Measurements from ENCODE around the gene AZGP1.
"Not testable (repeated sequence)": the region's sequence is repeated elsewhere in the genome, so short reads cannot be mapped to it uniquely, and the experiment has no call there.

The AZGP1 gene

DNA sequence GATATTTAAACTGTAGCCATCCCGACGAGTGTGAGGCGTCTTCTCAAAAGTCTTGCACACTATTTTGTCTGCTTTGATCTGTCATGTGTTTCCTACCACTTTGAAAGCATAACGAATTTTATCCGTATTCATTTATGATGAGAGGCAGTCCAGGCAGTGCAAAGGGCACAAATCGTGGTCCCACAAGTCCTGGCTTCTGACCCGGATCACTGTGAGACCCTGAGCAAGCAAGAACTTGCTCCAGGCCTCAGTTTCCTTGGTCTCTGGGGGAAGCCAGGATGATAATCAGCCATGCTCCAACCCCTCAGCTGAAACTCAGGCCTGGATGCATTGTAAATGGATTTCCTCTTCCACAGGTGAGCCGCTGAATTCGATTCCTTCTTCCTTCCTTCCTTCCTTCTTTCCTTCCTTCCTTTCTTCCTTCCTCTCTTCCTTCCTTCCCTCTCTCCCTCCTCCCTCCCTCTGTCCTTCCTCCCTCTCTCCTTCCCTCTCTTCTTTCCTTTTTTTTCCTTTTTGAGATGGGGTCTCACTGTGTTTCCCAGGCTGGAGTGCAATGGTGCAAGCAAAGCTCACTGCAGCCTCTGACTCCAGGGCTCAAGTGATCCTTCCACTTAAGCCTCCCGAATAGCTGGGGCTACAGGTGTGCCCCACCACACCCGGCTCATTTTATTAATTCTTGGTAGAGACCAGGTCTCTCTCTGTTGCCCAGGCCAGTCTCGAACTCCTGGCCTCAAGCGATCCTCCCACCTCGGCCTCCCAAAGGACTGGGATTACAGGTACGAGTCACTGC lies 21.1 kb upstream of the AZGP1 start:
- DNase-seq: no peak

DNA sequence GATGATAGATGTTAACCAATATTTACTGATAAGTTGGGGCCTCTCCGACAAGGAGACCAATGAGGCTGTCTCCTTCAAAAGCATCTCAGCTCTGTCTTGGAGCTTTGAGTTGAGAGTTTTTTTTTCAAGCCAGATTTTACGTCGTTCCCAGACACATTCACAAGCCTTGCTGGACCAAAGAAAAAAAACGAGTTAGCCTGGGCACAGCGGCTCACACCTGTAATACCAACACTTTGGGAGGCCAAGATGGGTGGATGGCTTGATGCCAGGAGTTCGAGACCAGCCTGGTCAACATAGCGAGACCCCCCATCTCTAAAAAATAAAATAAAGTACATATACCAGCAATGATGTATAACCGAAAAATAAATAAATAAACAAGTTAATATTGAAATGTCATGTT lies 19.0 kb upstream of the AZGP1 start:
- no peak for DNase-seq

DNA sequence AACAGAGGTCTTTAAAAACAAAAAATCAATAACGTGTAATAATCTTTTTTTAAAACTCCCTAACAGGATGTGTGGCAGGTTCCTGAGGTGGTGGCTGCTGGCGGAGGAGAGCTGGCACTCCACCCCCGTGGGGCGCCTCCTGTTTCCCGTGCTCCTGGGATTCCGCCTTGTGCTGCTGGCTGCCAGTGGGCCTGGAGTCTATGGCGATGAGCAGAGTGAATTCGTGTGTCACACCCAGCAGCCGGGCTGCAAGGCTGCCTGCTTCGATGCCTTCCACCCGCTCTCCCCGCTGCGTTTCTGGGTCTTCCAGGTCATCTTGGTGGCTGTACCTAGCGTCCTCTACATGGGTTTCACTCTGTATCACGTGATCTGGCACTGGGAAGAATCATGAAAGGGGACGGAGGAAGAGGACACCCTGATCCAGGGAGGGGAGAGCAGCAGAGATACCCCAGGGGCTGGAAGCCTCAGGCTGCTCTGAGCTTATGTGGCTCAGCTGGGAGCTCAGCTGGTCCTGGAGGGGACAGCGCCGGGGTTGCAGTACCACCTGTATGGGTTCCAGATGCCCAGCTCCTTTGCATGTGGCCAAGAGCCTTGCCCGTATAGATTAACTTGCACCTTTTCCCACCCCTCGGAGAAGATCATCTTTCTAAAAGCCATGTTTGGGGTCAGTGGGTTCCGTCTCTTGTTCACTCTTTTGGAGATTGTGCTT lies 16.7 kb upstream of the AZGP1 start:
- DNase-seq: no peak

DNA sequence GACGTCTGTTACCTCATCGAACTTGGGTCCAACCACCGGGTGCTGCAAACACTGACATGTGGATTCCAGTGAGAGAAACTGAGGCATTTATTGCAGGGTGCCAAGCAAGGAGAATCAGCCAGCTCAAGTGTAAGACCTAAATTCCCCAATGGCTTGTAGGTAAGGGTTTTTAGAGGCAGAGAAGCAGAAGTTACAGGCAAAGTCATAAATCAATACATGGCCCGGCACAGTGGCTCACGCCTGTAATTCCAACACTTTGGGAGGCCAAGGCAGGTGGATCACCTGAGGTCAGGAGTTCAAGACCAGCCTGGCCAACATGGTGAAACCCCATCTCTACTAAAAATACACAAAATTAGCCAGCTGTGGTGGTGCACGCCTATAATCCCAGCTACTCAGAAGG lies 15.7 kb upstream of the AZGP1 start:
- DNase-seq: not testable (repeated sequence)

DNA sequence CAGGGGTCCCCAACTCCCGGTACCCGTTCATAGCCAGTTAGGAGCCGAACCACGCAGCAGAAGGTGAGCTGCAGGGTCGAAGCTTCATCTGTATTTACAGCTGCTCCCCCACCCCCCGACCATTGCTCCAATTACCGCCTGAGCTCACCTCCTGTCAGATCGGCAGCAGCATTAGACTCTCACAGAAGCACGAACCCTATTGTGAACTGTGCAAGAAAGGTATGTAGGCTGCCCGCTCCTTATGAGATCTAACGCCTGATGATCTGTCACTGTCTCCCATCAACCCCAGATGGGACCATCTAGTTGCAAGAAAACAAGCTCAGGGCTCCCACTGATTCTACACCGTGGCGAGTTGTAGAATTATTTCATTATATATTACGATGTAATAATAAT lies 14.6 kb upstream of the AZGP1 start:
- DNase-seq: no peak

DNA sequence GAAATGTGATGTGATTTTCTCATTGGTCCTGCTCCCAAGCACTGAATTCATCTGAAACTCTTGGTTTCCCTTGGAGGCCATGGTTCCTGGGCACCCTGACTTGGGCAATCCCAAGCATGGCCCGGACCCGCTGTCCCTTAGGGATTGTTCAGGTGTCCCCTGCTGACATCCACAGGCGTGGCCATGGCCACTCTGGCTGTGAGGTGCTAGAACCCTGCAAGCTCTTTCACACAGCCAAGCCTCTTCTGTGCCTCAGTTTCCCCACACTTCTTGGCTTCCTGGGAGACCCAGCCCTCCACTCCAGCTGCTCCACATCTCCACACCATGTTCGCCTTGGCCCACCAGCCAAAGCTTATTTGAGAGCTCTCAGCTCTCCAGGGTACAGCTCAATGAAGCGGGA lies 12.0 kb upstream of the AZGP1 start:
- no peak for DNase-seq

DNA sequence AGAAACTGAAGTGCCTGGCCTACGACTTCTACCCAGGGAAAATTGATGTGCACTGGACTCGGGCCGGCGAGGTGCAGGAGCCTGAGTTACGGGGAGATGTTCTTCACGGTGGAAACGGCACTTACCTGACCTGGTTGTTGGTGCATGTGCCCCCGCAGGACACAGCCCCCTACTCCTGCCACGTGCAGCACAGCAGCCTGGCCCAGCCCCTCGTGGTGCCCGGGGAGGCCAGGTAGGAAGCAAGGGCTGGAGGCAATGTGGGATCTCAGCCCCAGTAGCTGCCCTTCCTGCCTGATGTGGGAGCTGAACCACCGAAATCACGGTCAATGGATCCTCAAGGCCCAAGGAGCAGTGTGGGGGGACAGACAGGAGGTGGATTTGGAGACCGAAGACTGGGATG lies 11.5 kb upstream of the AZGP1 start:
- not testable (repeated sequence) for DNase-seq

DNA sequence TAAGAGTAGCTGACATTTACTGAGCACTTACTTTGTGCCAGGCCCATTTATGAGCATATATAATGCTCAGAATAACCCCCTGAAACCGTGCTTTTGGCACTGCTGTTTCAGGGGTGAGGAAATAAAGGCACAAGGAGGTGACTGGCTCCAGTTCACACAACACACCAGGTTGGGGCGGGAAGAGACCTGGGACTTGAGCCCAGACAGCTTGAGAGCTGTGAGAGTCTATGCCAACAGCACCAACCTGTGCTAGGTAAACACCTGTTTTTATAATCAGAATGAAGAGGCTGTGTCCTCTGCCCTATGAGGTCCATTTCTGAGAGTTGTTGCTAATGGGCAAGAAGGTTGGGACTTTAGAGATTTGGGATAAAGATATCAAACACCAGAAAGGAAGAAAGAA lies 8.8 kb upstream of the AZGP1 start:
- no peak for DNase-seq

DNA sequence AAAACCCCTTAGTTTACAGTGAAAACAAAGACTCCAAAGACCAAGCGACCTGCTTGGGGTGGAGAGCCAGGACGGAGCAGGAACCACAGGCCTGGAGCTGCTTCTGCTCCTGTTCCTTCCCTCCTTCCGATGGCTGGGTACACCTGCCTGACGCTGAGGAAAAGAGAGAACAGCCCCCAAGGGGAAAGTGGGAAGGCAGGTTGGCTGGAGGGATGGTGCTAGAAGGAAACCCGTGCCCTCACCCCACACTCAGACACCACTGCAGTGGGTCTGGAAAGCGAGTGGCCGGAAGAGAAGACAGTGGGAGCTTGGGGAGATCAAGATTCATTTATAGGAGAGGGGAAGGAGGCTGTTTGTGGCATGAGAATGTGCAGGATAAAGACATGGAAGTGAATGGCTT lies 5.2 kb upstream of the AZGP1 start:
- DNase-seq: not testable (repeated sequence)

DNA sequence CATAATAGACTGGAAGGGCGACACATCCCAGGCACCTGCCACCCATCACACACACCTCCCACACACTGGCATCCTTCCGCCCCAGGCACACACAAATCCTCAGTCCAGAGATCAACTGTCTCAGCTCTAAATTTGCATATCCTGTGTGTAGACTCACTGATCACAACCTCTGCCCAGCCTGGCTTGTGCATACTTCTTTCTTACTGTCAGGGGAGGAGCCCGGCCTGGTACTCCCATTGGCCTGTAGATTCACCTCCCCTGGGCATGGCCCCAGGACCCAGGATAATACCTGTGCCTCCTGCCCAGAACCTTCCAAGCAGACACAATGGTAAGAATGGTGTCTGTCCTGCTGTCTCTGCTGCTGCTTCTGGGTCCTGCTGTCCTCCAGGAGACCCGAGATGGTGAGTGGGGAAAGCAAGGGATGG lies 4.6 kb upstream of the AZGP1 start:
- DNase-seq: not testable (repeated sequence)

DNA sequence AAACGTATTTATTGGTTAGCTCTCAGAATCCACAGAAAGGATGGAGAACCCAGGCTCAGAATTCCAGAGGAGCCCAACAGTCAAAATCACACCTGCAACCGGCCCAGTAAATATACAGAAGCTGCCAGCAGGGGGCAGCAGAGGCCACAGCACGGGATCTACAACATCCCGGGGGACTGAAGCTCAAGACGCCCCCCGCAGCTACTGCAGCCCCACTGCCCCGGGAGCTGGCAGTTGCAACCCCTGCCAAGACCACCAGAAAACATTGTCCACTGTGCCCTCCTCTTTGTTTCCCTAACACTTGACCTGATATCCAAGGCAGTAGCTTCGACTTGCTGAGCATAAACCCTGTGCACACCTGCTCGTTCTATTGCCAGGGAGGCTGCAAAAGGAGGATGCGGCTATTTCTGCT lies 4.0 kb upstream of the AZGP1 start:
- DNase-seq: not testable (repeated sequence)

DNA sequence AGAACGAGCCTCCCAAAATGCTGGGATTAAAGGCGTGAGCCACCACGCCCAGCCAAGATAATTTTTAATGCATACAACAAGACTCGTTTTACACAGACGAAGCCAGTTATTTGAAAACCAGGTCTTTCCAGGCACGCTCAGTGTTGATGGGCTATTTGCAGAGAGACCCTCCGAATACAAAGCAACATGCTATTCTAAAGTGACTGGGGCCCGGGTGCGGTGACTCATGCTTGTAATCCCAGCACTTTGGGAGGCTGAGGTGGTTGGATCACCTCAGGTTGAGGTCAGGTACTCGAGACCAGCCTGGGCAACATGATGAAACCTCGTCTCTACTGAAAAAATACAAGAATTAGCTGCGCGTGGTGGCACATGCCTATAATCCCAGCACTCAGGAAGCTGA lies 795 bp upstream of the AZGP1 start:
- no peak for DNase-seq

DNA sequence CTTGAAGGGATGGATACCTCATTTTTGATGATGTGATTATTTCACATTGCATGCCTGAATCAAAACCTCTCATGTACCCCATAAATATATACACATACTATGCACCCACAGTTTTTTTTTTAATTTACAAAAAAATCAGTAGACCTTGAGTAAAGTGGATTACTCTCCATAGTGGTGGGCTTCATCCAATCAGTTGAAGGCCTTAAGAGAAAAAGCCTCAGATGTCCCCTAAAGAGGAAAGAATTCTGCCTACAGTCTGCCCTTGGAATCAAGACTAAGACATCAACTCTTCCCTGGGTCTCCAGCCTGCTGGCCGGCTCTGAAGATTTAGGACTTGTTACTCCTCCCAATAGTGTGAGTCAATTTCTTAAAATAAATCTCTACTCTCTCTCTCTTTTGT lies 1.1 kb downstream of the AZGP1 start:
- DNase-seq: no peak

DNA sequence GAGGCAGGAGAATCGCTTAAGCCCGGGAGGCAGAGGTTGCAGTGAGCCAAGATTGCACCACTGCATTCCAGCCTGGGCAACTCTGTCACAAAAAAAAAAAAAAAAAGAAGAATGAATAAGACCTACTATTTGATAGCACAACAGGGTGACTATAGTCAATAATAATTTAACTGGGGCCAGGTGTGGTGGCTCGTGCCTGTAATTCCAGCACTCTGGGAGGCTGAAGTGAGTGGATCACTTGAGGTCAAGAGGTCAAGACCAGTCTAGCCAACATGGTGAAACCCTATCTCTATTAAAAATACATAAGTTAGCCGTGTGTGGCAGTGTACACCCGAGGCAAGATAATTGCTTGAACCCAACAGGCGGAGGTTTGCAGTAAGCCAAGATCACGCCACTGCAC lies 2.0 kb downstream of the AZGP1 start:
- not testable (repeated sequence) for DNase-seq

DNA sequence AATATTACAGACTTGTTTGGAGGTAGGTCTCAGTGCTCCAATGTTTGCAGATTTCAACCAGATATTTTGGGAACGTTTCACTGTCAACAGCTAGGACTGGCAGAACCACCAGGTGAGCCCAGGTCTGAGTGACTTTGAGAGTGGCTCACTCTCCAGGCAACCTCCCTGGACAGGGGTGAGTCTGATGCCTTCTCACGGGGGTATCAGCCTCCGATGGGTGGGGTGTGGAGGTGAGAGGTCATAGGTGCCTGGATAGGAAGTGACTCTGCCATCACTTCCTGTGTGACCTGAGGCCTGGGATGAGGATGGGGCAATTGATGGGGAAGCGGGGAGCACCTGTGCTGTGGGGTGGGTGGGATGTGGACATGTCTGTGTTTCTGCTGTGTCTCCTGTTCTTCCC lies 4.6 kb downstream of the AZGP1 start:
- no peak for DNase-seq

DNA sequence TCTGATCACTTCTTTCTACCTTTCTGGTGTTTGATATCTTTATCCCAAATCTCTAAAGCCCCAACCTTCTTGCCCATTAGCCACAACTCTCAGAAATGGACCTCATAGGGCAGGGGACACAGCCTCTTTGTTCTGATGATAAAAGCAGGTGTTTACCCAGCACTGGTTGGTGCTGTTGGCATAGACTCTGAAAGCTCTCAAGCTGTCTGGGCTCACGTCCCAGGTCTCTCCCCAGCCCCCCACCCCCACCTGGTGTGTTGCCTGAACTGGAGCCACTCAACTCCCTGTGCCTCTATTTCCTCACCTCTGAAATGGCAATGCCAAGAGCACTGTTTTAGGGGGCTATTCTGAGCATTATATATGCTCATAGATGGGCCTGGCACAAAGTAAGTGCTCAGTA lies 6.0 kb downstream of the AZGP1 start:
- not testable (repeated sequence) for DNase-seq

DNA sequence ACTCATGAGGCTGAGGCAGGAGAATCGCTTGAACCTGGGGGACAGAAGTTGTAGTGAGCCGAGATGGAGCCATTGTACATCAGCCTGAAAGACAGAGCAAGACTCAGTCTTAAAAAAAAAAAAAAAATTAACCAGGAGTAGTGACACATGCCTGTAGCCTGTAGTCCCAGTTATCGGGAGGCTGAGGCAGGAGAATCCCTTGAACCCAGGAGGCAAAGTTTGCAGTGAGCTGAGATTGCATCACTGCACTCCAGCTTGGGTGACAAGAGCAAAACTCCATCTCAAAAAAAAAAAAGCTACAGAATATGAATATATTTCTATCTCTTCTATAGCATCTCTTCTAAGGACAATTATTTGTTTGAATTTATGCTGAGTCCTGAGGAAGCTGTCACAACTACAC lies 6.5 kb downstream of the AZGP1 start:
- DNase-seq: no peak

DNA sequence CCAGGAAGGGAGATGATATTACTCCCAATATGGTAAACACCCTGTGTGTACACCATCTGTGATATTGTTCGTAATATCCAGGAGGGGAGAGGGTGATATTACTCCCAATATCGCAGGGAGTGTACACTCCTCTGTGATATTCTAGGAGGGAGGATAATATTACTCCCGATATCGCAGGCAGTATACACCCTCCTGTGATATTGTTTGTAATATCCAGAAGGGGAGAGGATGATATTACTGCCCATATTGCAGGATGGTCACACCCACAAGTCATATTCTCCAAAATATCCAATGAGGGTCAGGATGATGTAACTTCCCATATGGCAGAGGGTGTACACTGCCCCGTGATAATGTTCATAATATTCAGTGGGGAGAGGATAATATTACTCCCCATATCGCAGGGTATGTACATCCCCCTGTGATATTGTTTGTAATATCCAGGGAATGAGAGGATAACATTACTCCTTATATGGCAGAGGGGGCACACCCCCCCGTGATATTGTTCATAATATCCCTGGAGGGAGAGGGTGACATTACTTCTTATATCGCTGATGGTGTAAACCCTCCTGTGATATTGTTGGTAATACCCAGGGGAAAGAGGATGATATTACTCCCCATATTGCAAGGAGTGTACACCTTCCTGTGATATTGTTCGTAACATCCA lies 17.1 kb downstream of the AZGP1 start:
- no peak for DNase-seq

DNA sequence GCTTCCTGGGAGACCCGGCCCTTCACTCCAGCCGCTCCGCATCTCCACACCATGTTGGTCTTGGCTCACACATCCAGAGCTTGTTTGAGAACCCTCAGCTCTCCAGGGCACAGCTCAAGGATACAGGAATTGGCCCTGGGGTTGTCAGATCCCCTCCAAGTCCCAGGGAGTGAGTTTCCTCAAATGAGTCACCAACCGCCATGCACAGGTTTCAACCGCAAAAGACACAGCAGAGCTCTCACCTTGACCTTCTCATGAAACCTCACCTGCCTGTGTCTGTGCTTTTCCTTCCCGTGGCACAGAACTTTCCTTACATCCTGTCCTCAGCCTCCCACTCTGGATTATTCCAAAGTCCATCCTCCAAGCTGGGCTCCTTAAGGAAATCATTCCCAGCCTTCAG lies 20.6 kb downstream of the AZGP1 start:
- no peak for DNase-seq

DNA sequence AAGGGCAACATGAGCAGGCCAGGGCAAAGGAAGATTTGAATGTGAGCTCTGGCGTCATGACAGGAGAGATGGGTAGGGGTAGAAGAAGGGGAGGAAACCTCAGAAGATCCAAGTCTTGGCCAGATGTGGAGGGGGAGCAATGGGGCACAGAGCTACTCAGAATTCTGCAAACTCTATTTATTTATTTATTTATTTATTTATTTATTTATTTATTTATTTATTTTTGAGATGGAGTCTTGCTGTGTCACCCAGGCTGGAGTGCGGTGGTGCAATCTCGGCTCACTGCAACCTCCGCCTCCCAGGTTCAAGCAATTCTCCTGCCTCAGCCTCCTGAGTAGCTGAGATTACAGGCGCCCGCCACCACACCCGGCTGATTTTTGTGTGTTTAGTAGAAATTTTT lies 21.2 kb downstream of the AZGP1 start:
- not testable (repeated sequence) for DNase-seq

DNA sequence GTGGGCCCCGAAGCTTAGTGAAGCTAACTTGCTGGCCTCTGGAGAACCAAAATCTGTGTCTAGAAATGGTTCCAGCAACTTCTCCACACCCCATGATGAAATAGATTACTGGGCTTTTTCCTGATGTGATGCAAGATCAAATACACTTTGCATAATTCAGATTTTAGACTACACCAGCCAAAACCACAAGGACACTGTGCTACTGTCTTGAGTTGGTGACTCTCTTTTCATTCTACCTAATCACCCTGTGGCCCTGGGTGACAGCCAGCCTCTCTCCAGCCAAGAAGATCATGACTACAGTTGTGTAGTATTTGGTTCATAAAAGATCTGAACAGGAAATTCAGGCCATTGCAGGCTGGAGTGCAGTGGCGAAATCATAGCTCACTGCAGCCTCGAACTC lies 22.2 kb downstream of the AZGP1 start:
- no peak for DNase-seq

DNA sequence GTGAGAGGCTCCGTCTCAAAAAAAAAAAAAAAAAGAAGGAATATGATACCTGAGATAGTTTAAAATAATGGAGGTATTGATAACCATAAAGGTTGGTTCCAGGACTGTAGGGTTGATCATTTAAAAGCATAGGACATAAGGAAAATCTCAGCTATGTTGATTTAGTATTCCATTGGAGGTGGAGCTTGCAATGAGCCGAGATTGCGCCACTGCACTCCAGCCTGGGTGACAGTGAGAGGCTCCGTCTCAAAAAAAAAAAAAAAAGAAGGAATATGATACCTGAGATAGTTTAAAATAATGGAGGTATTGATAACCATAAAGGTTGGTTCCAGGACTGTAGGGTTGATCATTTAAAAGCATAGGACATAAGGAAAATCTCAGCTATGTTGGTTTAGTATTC lies 23.2 kb downstream of the AZGP1 start:
- not testable (repeated sequence) for DNase-seq

DNA sequence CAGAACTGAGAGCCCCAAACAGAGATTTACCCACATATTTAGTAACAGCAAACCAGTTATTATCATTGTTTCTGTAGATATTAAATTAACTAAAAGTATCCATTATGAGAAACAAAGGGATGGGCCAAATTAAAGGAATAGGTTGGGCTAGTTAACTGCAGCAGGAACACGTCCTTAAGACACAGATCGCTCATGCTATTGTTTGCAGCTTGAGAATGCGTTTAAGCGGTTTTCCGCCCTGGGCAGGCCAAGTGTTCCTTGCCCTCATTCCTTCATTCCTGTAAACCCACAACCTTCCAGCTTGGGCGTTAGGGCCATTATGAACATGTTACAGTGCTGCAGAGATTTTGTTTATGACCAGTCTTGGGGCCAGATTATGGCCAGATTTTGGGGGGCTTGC lies 25.0 kb downstream of the AZGP1 start:
- not testable (repeated sequence) for DNase-seq

DNA sequence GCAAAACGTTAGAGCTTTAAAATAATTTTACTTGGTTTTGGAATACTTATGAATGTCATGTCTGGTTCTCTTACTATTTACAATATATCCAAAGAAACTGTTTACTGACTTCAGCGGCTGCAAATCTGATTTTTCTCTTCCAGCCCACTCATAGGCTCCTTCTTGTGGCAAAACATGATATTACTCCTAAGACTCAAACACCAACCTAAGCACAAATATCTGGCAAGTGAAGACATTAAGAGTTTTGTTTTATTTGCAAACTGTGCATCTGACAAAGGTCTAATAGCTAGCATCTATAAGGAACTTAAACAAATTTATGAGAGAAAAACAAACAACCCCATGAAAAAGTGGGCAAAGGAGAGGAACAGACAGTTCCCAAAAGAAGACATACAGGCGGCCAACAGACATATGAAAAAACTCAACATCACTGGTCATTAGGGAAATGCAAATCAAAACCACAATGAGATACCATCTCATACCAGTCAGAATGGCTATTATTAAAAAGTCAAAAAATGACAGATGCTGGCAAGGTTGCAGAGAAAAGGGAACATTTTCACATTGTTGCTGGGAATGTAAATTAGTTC lies 26.1 kb downstream of the AZGP1 start:
- no peak for DNase-seq

All from NCI-H2081 treated with DMSO at 0.1 percent for 48 hours (cell line).